Breast epithelium (tissue), 4 donors: ENCODE measurements around the gene PWWP2B. TPM values are rescaled to one million over a fixed set of nuclear protein-coding genes. Genes with fewer than 3 reads are reported as not detected.
"Not testable (repeated sequence)": the region's sequence is repeated elsewhere in the genome, so short reads cannot be mapped to it uniquely, and the experiment has no call there.

Source experiments
- DNase-seq, 2 donors: peaks; one replicate each; pipeline ENCODE4 v3.0.0-alpha.2; 2019; ENCODE audit warnings: low spot score in 2 of 2
- H3K27ac ChIP-seq, 2 donors: fragments of 200-600 bp; sonication (generic) in 1 of 2; one replicate each; pipeline ENCODE4 v1.5.1; 2016 to 2019; ENCODE audit warnings: mild to moderate bottlenecking in 1 of 2
- H3K27me3 ChIP-seq, 2 donors: fragments of 200-600 bp; sonication (generic) in 1 of 2; one replicate each; pipeline versions ENCODE4 v1.5.1 to v1.6.0; 2017 to 2019; ENCODE audit warnings: control low read depth in 1 of 2, mild to moderate bottlenecking in 1 of 2
- H3K36me3 ChIP-seq: fragments of 200-600 bp; one replicate; pipeline ENCODE4 v1.5.1; 2019
- H3K4me1 ChIP-seq, 2 donors: fragments of 200-600 bp; sonication (generic); one replicate each; pipeline ENCODE4 v1.5.1; 2016 to 2019; ENCODE audit warnings: control low read depth in 1 of 2
- H3K4me3 ChIP-seq, 3 donors: fragments of 200-600 bp; sonication (generic); 1 replicate in 2 of 3; 2 replicates in 1 of 3; pipeline ENCODE4 v1.5.1; 2016 to 2019; ENCODE audit warnings: mild to moderate bottlenecking in 3 of 3, moderate library complexity in 2 of 3
- H3K9me3 ChIP-seq, 2 donors: fragments of 200-600 bp; sonication (generic) in 1 of 2; one replicate each; pipeline ENCODE4 v1.5.1; 2016 to 2019; ENCODE audit warnings: control low read depth in 1 of 2
- CTCF ChIP-seq, 3 donors: fragments of 450-650 bp; IDR thresholded peaks; one replicate each; pipeline ENCODE4 v1.5.1; 2016 to 2017; ENCODE audit warnings: antibody characterized with exemption in 3 of 3, mild to moderate bottlenecking in 3 of 3, moderate library complexity in 3 of 3
- POLR2A ChIP-seq: fragments of 450-650 bp; IDR thresholded peaks from one replicate; pipeline ENCODE4 v1.6.1; 2016; ENCODE audit warnings: antibody characterized with exemption, mild to moderate bottlenecking, moderate library complexity
- POLR2AphosphoS5 ChIP-seq, 3 donors: sonication (generic); formaldehyde crosslinking; IDR thresholded peaks; one replicate each; pipeline ENCODE4 v1.6.1; 2017; ENCODE audit warnings: antibody characterized with exemption in 3 of 3
- intact Hi-C: fragments of 100-400 bp; cut with DNase I; formaldehyde crosslinking; loops from one replicate; pipeline ENCODE4 v1.15.1; 2023; ENCODE audit warnings: low total_unique reads
- total RNA-seq, 3 donors: library from RNA; depleted of rRNA; stranded (reverse); fragments of >200 nt; gene quantifications; one replicate each; pipeline ENCODE4 v1.1.0, GENCODE V29; 2016

PWWP2B gene
- total RNA-seq, 3 donors from 2014 or later: 10.7 to 15.5 (median 13.4) TPM

- TF ChIP-seq POLR2AphosphoS5 (IDR thresholded peaks at IDR 0.05): no peak
- TF ChIP-seq CTCF (IDR thresholded peaks at IDR 0.05): no peak
- no peak for TF ChIP-seq POLR2A
- peak in 1 of 2 donors; percentile 41 for DNase-seq
- no peaks in the 10 kb centered on the region for H3K4me1 ChIP-seq
- H3K36me3 ChIP-seq: no peaks in the 10 kb centered on the region
- no peak overlapping the region for H3K4me3 ChIP-seq
- no peak overlapping the region for H3K27ac ChIP-seq
- intact Hi-C loops: no loop called here
- no peaks in the 10 kb centered on the region for H3K27me3 ChIP-seq
- peaks cover 3 to 5% of the 10 kb centered on the region in 2 donors for H3K9me3 ChIP-seq
These were observed 13.2 kb upstream of the PWWP2B start for GRCh38 chr10:132383751-132384196.

- peaks cover 3 to 5% of the 10 kb centered on the region in 2 donors for H3K9me3 ChIP-seq
- H3K4me3 ChIP-seq: no peak overlapping the region
- intact Hi-C loops: no loop called here
- TF ChIP-seq POLR2A (no peak), CTCF (IDR thresholded peaks at IDR 0.05) (no peak), POLR2AphosphoS5 (IDR thresholded peaks at IDR 0.05) (no peak)
- H3K27me3 ChIP-seq: no peaks in the 10 kb centered on the region
- no peaks in the 10 kb centered on the region for H3K36me3 ChIP-seq
- H3K4me1 ChIP-seq: peaks cover 0 to 7% of the 10 kb centered on the region in 2 donors
- no peak overlapping the region for H3K27ac ChIP-seq
- DNase-seq: peak in 1 of 2 donors; percentile 34
These were observed 12.2 kb upstream of the PWWP2B start for GRCh38 chr10:132384618-132385388.

- Histone ChIP-seq H3K9me3 (peaks cover 3 to 5% of the 10 kb centered on the region in 2 donors), H3K36me3 (no peaks in the 10 kb centered on the region), H3K4me3 (no peak overlapping the region), H3K4me1 (peaks cover 0 to 7% of the 10 kb centered on the region in 2 donors), H3K27ac (no peak overlapping the region), H3K27me3 (no peaks in the 10 kb centered on the region)
- DNase-seq: no peak
- no peak for TF ChIP-seq POLR2AphosphoS5 (IDR thresholded peaks at IDR 0.05)
- TF ChIP-seq CTCF (IDR thresholded peaks at IDR 0.05): no peak
- TF ChIP-seq POLR2A: no peak
- intact Hi-C loops: no loop called here
These were observed 11.7 kb upstream of the PWWP2B start for GRCh38 chr10:132385389-132385667.

GRCh38 chr10:132385721-132386418 lies 11.1 kb upstream of the PWWP2B start:
- TF ChIP-seq POLR2A (no peak), POLR2AphosphoS5 (IDR thresholded peaks at IDR 0.05) (no peak), CTCF (IDR thresholded peaks at IDR 0.05) (no peak)
- Histone ChIP-seq H3K4me3 (no peak overlapping the region), H3K27ac (no peak overlapping the region), H3K9me3 (peaks cover 3 to 5% of the 10 kb centered on the region in 2 donors), H3K27me3 (no peaks in the 10 kb centered on the region), H3K36me3 (no peaks in the 10 kb centered on the region), H3K4me1 (peaks cover 0 to 7% of the 10 kb centered on the region in 2 donors)
- intact Hi-C loops: no loop called here
- DNase-seq: peak in 1 of 2 donors; percentile 47

- Histone ChIP-seq H3K27ac (no peak overlapping the region), H3K27me3 (no peaks in the 10 kb centered on the region), H3K9me3 (peaks cover 1 to 3% of the 10 kb centered on the region in 2 donors), H3K36me3 (no peaks in the 10 kb centered on the region), H3K4me3 (no peak overlapping the region), H3K4me1 (peaks cover 0 to 7% of the 10 kb centered on the region in 2 donors)
- no peak for TF ChIP-seq POLR2A
- TF ChIP-seq POLR2AphosphoS5 (IDR thresholded peaks at IDR 0.05): no peak
- no peak for TF ChIP-seq CTCF (IDR thresholded peaks at IDR 0.05)
- DNase-seq: peak in 1 of 2 donors; percentile 48
- intact Hi-C loops: no loop called here
These were observed 10.6 kb upstream of the PWWP2B start for GRCh38 chr10:132386419-132386831.

- H3K27me3 ChIP-seq, H3K36me3 ChIP-seq, intact Hi-C loops, H3K4me3 ChIP-seq, H3K4me1 ChIP-seq, H3K27ac ChIP-seq, H3K9me3 ChIP-seq: not testable (repeated sequence)
- peak in 1 of 2 donors; percentile 37 for DNase-seq
These were observed 10.1 kb upstream of the PWWP2B start for GRCh38 chr10:132386896-132387295.
